ENCODE data around the gene COL4A6.

DNA sequence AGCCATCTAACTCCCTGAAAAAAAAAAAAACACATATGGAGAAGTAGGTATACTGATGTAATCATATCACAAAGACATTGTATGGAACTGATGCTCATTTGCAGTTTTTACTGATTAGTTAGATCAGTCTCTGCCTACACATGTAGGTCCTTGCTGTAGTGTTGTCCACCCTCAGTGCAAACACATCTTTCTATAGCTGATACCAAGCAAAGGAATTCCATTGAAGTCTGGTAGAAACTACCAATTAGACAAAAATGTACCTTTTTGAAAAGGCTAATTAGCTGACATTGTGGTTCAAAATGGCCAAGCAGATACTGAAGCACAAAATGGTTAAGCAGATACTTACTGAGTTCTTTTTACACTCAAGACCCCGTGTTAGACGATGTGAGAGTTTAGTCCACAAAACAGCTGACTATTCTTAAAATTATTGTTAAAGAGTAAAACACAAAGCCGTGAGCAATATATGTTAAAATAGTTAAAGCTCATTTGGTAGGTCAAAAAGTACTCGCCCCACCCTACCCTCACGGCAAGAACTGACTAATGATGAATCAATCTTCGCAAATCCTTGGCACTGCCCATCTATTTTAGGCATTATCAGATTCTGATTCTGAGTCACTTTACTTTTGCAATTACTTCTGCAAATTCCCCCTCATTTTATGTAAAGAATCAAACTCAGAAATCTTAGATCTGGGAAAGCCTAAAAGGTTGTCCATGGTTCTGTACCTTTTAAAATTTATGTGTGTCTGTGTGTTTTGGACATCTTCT lies 40.4 kb downstream of the COL4A6 start:
- TF ChIP-seq CTCF (IDR thresholded peaks at IDR 0.05; ENCODE audit: control extremely low read depth in 1 of 3, insufficient read depth in 1 of 3, low read depth in 1 of 3, low read length in 3 of 3) (no peak), SP2 (IDR thresholded peaks at IDR 0.05; ENCODE audit: low read length) (no peak), MAFK (IDR thresholded peaks at IDR 0.05; ENCODE audit: low read depth, low read length) (no peak), POLR2A (IDR thresholded peaks at IDR 0.05; ENCODE audit: control extremely low read depth in 1 of 2, low read depth in 2 of 2, low read length in 2 of 2) (no peak), RXRA (IDR thresholded peaks at IDR 0.05; ENCODE audit: insufficient read depth, low read depth, low read length) (no peak)
- TF ChIP-seq, protein P1, sequence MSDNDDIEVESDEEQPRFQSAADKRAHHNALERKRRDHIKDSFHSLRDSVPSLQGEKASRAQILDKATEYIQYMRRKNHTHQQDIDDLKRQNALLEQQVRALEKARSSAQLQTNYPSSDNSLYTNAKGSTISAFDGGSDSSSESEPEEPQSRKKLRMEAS (IDR thresholded peaks at IDR 0.05), result no peak
- TF ChIP-seq, protein P2, sequence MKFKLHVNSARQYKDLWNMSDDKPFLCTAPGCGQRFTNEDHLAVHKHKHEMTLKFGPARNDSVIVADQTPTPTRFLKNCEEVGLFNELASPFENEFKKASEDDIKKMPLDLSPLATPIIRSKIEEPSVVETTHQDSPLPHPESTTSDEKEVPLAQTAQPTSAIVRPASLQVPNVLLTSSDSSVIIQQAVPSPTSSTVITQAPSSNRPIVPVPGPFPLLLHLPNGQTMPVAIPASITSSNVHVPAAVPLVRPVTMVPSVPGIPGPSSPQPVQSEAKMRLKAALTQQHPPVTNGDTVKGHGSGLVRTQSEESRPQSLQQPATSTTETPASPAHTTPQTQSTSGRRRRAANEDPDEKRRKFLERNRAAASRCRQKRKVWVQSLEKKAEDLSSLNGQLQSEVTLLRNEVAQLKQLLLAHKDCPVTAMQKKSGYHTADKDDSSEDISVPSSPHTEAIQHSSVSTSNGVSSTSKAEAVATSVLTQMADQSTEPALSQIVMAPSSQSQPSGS (IDR thresholded peaks at IDR 0.05; ENCODE audit: low read length), result no peak

Measured in H1 (cell line).